C4-2B (cell line): Measurements from ENCODE around the gene LRRC30.

Source experiments
- H3K27ac ChIP-seq: fragments of 450-650 bp; 2 replicates; pipeline ENCODE4 v1.5.1; 2017
- ZFX ChIP-seq: fragments of 450-650 bp; IDR thresholded peaks from 2 replicates; pipeline ENCODE4 v1.6.1; 2017
- TF ChIP-seq, protein P1 (sequence below): fragments of 450-650 bp; conservative IDR thresholded peaks from 2 replicates; pipeline ENCODE4 v1.5.1; 2017; ENCODE audit warnings: mild to moderate bottlenecking

Gene LRRC30

DNA sequence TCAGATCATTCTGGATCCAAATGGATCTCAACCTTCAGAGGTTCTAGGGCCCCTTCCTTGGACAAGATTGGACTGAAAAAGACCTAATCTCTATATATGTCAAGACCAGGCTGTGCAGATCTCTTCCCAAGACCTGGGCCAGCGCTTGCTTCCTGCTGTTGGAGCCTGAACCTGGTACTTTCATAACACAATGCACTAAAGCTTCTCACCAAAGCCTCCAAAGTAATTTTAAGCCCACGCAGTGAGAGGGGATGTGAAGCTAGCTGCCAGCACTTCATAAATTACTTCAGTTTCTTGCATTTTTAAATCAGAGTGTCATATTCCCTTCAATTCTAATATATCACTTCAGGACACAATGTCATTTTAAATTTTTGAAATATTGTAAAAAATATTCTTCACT, 50.7 kb downstream of the LRRC30 start:
- no peak overlapping the region for H3K27ac ChIP-seq
- TF ChIP-seq, protein P1, sequence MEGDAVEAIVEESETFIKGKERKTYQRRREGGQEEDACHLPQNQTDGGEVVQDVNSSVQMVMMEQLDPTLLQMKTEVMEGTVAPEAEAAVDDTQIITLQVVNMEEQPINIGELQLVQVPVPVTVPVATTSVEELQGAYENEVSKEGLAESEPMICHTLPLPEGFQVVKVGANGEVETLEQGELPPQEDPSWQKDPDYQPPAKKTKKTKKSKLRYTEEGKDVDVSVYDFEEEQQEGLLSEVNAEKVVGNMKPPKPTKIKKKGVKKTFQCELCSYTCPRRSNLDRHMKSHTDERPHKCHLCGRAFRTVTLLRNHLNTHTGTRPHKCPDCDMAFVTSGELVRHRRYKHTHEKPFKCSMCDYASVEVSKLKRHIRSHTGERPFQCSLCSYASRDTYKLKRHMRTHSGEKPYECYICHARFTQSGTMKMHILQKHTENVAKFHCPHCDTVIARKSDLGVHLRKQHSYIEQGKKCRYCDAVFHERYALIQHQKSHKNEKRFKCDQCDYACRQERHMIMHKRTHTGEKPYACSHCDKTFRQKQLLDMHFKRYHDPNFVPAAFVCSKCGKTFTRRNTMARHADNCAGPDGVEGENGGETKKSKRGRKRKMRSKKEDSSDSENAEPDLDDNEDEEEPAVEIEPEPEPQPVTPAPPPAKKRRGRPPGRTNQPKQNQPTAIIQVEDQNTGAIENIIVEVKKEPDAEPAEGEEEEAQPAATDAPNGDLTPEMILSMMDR, result no peak
- TF ChIP-seq ZFX, result no peak
